ENCODE data around the gene CSTF1. TPM values are rescaled to one million over a fixed set of nuclear protein-coding genes. Genes with fewer than 3 reads are reported as not detected.

Gene CSTF1
- total and polyA plus RNA-seq, 2 of the 8 experiments (the other 6 are each of a cell fraction or from before 2014, with no cell fraction given), result 59.4 to 83.5 TPM

DNA sequence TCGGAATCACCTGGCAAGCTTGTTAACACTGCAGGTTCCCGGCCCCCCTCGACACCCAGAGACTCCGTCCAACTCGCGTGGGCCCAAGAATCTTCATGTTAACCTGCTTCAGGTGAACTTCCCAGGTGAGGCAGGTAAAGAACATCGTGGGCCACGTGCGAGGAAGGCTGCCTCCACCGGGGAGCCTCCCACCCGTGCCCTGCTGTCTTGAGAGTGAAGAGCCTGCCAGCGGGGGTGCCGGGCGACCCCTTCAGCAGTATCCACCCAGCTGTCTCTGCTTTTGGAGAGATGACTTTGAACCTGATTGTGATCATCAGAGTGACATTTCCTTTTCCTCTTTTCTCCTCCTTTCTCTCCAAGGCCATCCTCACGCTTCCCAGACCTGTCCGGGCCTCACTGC is 53.1 kb downstream of the CSTF1 start:
- Histone ChIP-seq H3K23ac (ENCODE audit: insufficient read length) (no peak overlapping the region), H2BK12ac (ENCODE audit: low read depth, low read length) (no peak overlapping the region), H3K4ac (replicated peaks; ENCODE audit: insufficient read length, low read depth, low read length) (no peak overlapping the region), H3K4me2 (ENCODE audit: insufficient read depth in 1 of 2, low read depth in 2 of 2, low read length in 2 of 2) (no peak overlapping the region), H2AK5ac (ENCODE audit: low read depth, low read length) (no peak overlapping the region), H2AFZ (ENCODE audit: low read length) (no peak overlapping the region; the same call in 1 of the 2 replicates), H3K9ac (replicated peaks in 1 of 4; ENCODE audit: extremely low read depth in 1 of 4, low read depth in 3 of 4, low read length in 3 of 4) (no peak overlapping the region), H3K4me3 (ENCODE audit: extremely low read depth in 1 of 4, insufficient read depth in 2 of 4, low read depth in 3 of 4, low read length in 4 of 4) (no peak overlapping the region), H2BK5ac (ENCODE audit: low read depth, low read length) (no peak overlapping the region), H3K9me3 (ENCODE audit: insufficient read depth in 2 of 2, low read depth in 1 of 2, low read length in 1 of 2) (no peaks in the 10 kb centered on the region), H3K27me3 (replicated peaks in 1 of 4; ENCODE audit: control insufficient read depth in 3 of 4, extremely low read depth in 1 of 4, insufficient read depth in 3 of 4, low read length in 3 of 4) (no peaks in the 10 kb centered on the region), H2BK20ac (ENCODE audit: low read length) (no peak overlapping the region), H4K91ac (replicated peaks; ENCODE audit: insufficient read length, low read length) (no peak overlapping the region), H4K5ac (ENCODE audit: insufficient read length, low read depth, low read length) (no peak overlapping the region), H4K20me1 (replicated peaks in 1 of 2; ENCODE audit: control insufficient read depth in 1 of 2, insufficient read depth in 2 of 2, low read length in 2 of 2) (peaks cover 0 to 2% of the 10 kb centered on the region in 2 experiments), H3K14ac (ENCODE audit: insufficient read length) (no peak overlapping the region), H4K8ac (ENCODE audit: extremely low read depth, insufficient read depth, low read length) (no peak overlapping the region), H3K27ac (ENCODE audit: low read depth, low read length) (no peak overlapping the region), H3K36me3 (ENCODE audit: control insufficient read depth in 2 of 4, insufficient read depth in 4 of 4, low read length in 3 of 4) (no peaks in the 10 kb centered on the region), H3K18ac (ENCODE audit: extremely low read depth, low read length) (no peak overlapping the region), H2BK15ac (ENCODE audit: low read length) (no peak overlapping the region), H3K79me2 (ENCODE audit: control insufficient read depth in 1 of 2, insufficient read depth in 2 of 2, low read length in 2 of 2) (no peaks in the 10 kb centered on the region), H3K56ac (replicated peaks; ENCODE audit: insufficient read length, low read depth, low read length) (no peak overlapping the region), H2BK120ac (replicated peaks; ENCODE audit: low read depth, low read length) (no peak overlapping the region), H3K79me1 (ENCODE audit: low read depth, low read length) (no peaks in the 10 kb centered on the region), H3K4me1 (replicated peaks in 1 of 4; ENCODE audit: control insufficient read depth in 3 of 4, insufficient read depth in 4 of 4, low read length in 3 of 4) (peaks cover 0 to 5% (median 4%) of the 10 kb centered on the region in 4 experiments; a peak in 5 of 7 replicates), H3K23me2 (ENCODE audit: low read depth, low read length) (no peaks in the 10 kb centered on the region)
- CTCF ChIA-PET (ENCODE audit: partially characterized antibody), result interaction anchor here (0.9 kb wide), 1 partner anchor 936 kb away, joined by 3 read pairs; no protein-coding TSS in a partner anchor
- POLR2A ChIA-PET (ENCODE audit: partially characterized antibody), result no interaction called here
- FAIRE-seq, result no peak
- 88% methylated on average over 16 of the region's 16 CpGs; no CpG with 5 or more reads in 1 of the 2 experiments for WGBS, 2 experiments (ENCODE audit: extremely low coverage in 1 of 2, insufficient coverage in 1 of 2, insufficient read length in 1 of 2, insufficient replicate concordance in 2 of 2, low coverage in 1 of 2, low lambda C conversion rate in 2 of 2, missing lambda C conversion rate in 1 of 2)
- DNase-seq (ENCODE audit: low read depth in 1 of 2, low spot score in 2 of 2), result no peak
- TF ChIP-seq, protein P1, sequence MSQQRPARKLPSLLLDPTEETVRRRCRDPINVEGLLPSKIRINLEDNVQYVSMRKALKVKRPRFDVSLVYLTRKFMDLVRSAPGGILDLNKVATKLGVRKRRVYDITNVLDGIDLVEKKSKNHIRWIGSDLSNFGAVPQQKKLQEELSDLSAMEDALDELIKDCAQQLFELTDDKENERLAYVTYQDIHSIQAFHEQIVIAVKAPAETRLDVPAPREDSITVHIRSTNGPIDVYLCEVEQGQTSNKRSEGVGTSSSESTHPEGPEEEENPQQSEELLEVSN (IDR thresholded peaks at IDR 0.05), result no peak
- TF ChIP-seq NRF1 (IDR thresholded peaks at IDR 0.05; ENCODE audit: low read depth, low read length) (no peak), SP4 (IDR thresholded peaks at IDR 0.05; ENCODE audit: low read length) (no peak), HDAC2 (IDR thresholded peaks at IDR 0.05; ENCODE audit: borderline replicate concordance in 1 of 2, low read depth in 2 of 2, low read length in 2 of 2) (no peak), CBX8 (IDR thresholded peaks at IDR 0.05; ENCODE audit: borderline replicate concordance, low read depth, low read length) (no peak), ASH2L (IDR thresholded peaks at IDR 0.05; ENCODE audit: low read length) (no peak), CREB1 (IDR thresholded peaks at IDR 0.05) (no peak), CEBPB (IDR thresholded peaks at IDR 0.05; ENCODE audit: low read depth, low read length) (no peak), KDM4A (IDR thresholded peaks at IDR 0.05; ENCODE audit: low read depth, low read length, severe bottlenecking) (no peak), NANOG (IDR thresholded peaks at IDR 0.05; ENCODE audit: insufficient read depth, low read depth, low read length, poor library complexity, severe bottlenecking) (no peak), BRCA1 (IDR thresholded peaks at IDR 0.05; ENCODE audit: low read depth, low read length) (no peak), POU5F1 (IDR thresholded peaks at IDR 0.05; ENCODE audit: low read depth, low read length) (no peak)
- TF ChIP-seq, protein P2, sequence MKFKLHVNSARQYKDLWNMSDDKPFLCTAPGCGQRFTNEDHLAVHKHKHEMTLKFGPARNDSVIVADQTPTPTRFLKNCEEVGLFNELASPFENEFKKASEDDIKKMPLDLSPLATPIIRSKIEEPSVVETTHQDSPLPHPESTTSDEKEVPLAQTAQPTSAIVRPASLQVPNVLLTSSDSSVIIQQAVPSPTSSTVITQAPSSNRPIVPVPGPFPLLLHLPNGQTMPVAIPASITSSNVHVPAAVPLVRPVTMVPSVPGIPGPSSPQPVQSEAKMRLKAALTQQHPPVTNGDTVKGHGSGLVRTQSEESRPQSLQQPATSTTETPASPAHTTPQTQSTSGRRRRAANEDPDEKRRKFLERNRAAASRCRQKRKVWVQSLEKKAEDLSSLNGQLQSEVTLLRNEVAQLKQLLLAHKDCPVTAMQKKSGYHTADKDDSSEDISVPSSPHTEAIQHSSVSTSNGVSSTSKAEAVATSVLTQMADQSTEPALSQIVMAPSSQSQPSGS (IDR thresholded peaks at IDR 0.05; ENCODE audit: low read length), result no peak
